K562 (cell line): ENCODE measurements around the gene EIF5. TPM values are rescaled to one million over a fixed set of nuclear protein-coding genes. Genes with fewer than 3 reads are reported as not detected.

Source experiments
- ATAC-seq: fragments of 200-7000 bp; cut with Tn5 transposase; 3 replicates; pipeline ENCODE4 v1.9.1; 2020; ENCODE audit warnings: moderate library complexity
- BruUV-seq: library from RNA; stranded (reverse); fragments of 400-500 nt; replicated peaks from 2 replicates; lab custom pipeline; 2021; lab: Mats Ljungman, UMichigan
- CTCF ChIA-PET: fragments of 300-600 bp; formaldehyde crosslinking; extraction: SDS; loops from one replicate; lab custom pipeline; 2021; ENCODE audit warnings: low intra/inter-chr PET ratio; lab: Yijun Ruan, JAX
- POLR2A ChIA-PET: fragments of 300-600, 350-650 bp; sonication (Branson Sonifier 250); formaldehyde crosslinking; extraction: SDS; loops from one replicate; lab custom pipeline; 2021; ENCODE audit warnings: antibody characterized with exemption, inconsistent platforms; lab: Yijun Ruan, JAX
- DNase-seq, 4 experiments: peaks; one replicate each; pipeline versions ENCODE4 v3.0.0 to v3.0.0-alpha.2; 2011 to 2018; ENCODE audit warnings: low spot score in 3 of 4, mixed read lengths in 3 of 4; ENCODE audit errors: extremely low read depth in 1 of 4
- FAIRE-seq: peaks from 2 replicates; lab custom pipeline; 2011; peaks lifted over from hg19 to GRCh38; lab: Jason Lieb, UNC
- H2AFZ ChIP-seq: 2 replicates; pipeline ENCODE4 v1.6.0; 2011; ENCODE audit warnings: low read depth, low read length, control low read depth, inconsistent platforms
- H3K27ac ChIP-seq: fragments of 200-600 bp; 3 replicates; pipeline ENCODE4 v1.8.0; 2011; ENCODE audit warnings: low read depth, mild to moderate bottlenecking, control low read depth, inconsistent platforms, low read length, moderate library complexity, mixed read lengths; ENCODE audit errors: extremely low read depth
- H3K27me3 ChIP-seq, 2 experiments: fragments of 300-600 bp in 1 of 2; 2 replicates in 1 of 2; 3 replicates in 1 of 2; pipeline versions ENCODE4 v1.6.0 to v1.8.0; 2011; ENCODE audit warnings: inconsistent platforms in 2 of 2, low read length in 2 of 2, mild to moderate bottlenecking in 1 of 2, mixed read lengths in 1 of 2, moderate library complexity in 1 of 2; ENCODE audit not compliant: control insufficient read depth in 2 of 2, insufficient read depth in 2 of 2
- H3K36me3 ChIP-seq: fragments of 300-600 bp; 3 replicates; pipeline ENCODE4 v1.8.0; 2011; ENCODE audit warnings: mild to moderate bottlenecking, low read length, inconsistent platforms; ENCODE audit not compliant: control insufficient read depth, insufficient read depth
- H3K4me1 ChIP-seq, 2 experiments: fragments of 200-600 bp in 1 of 2; replicated peaks in 1 of 2; 2 replicates in 1 of 2; 3 replicates in 1 of 2; pipeline versions ENCODE4 v1.5.1 to v1.8.0; 2011; ENCODE audit warnings: inconsistent platforms in 2 of 2, low read length in 2 of 2, mild to moderate bottlenecking in 1 of 2, mixed read lengths in 1 of 2, moderate library complexity in 1 of 2; ENCODE audit not compliant: control insufficient read depth in 2 of 2, insufficient read depth in 2 of 2
- H3K4me2 ChIP-seq: 2 replicates; pipeline ENCODE4 v1.6.1; 2011; ENCODE audit warnings: low read length, control low read depth, inconsistent platforms, mixed read lengths; ENCODE audit not compliant: insufficient read depth
- H3K4me3 ChIP-seq: fragments of 200-600 bp; sonication (generic), shearing (Covaris generic); 2 replicates; pipeline ENCODE4 v1.5.1; 2016; ENCODE audit warnings: control low read depth, inconsistent platforms
- H3K79me2 ChIP-seq: fragments of 200-600 bp; 3 replicates; pipeline ENCODE4 v1.8.0; 2011; ENCODE audit warnings: low read length, inconsistent platforms; ENCODE audit not compliant: control insufficient read depth, insufficient read depth
- H3K9ac ChIP-seq, 2 experiments: 2 replicates each; pipeline versions ENCODE4 v1.6.0 to v1.6.1; 2011; ENCODE audit warnings: low read depth in 2 of 2, low read length in 2 of 2, control low read depth in 1 of 2, inconsistent platforms in 1 of 2, mild to moderate bottlenecking in 1 of 2, mixed read lengths in 1 of 2; ENCODE audit not compliant: insufficient read depth in 1 of 2
- H3K9me1 ChIP-seq: one replicate; pipeline ENCODE4 v1.6.0; 2011; ENCODE audit warnings: inconsistent platforms, mild to moderate bottlenecking, low read length, moderate library complexity; ENCODE audit not compliant: control insufficient read depth, insufficient read depth
- H3K9me3 ChIP-seq: replicated peaks from 2 replicates; pipeline ENCODE4 v1.5.1; 2011; ENCODE audit warnings: low read depth, low read length, inconsistent platforms; ENCODE audit not compliant: control insufficient read depth, insufficient read depth
- H4K20me1 ChIP-seq: replicated peaks from 2 replicates; pipeline ENCODE4 v1.6.1; 2011; ENCODE audit warnings: low read length, inconsistent platforms, mixed read lengths; ENCODE audit not compliant: control insufficient read depth, insufficient read depth
- CBFA2T2 ChIP-seq: fragments of 450-650 bp; conservative IDR thresholded peaks from 2 replicates; pipeline ENCODE4 v1.6.1; 2017; ENCODE audit warnings: mild to moderate bottlenecking
- GABPB2 ChIP-seq: fragments of 250-450 bp; sonication (Bioruptor Pico); conservative IDR thresholded peaks from 2 replicates; pipeline ENCODE4 v1.5.1; 2021; ENCODE audit warnings: mild to moderate bottlenecking
- ILK ChIP-seq: fragments of 450-650 bp; IDR thresholded peaks from 2 replicates; pipeline ENCODE4 v1.6.1; 2016; ENCODE audit warnings: missing genetic modification characterization, low read depth, mild to moderate bottlenecking, missing compliant biosample characterization, moderate library complexity, borderline replicate concordance
- PATZ1 ChIP-seq: fragments of 250-450 bp; sonication (Bioruptor Pico); IDR thresholded peaks from 2 replicates; pipeline ENCODE4 v1.5.0; 2020; ENCODE audit warnings: mild to moderate bottlenecking, borderline replicate concordance
- VEZF1 ChIP-seq: fragments of 200-800 bp; sonication (Bioruptor generic); IDR thresholded peaks from 2 replicates; pipeline ENCODE4 v1.6.1; 2017; ENCODE audit warnings: missing genetic modification characterization, missing compliant biosample characterization
- ZNF518B ChIP-seq: fragments of 250-450 bp; sonication (Bioruptor Pico); IDR thresholded peaks from 2 replicates; pipeline ENCODE4 v1.5.0; 2021; ENCODE audit warnings: mild to moderate bottlenecking, moderate library complexity
- WGBS: fragments of 100-300 bp; shearing (Covaris generic); methylation state at CpG from one replicate; pipeline ENCODE4 v1.1.6; 2016; ENCODE audit warnings: low coverage, mixed read lengths; ENCODE audit not compliant: insufficient coverage; ENCODE audit errors: missing lambda C conversion rate; 5-methylcytosine and 5-hydroxymethylcytosine counted together
- in situ Hi-C: fragments of 300-500 bp; cut with MboI; formaldehyde crosslinking; loops from 4 replicates; pipeline ENCODE4 v1.15.0; 2018; ENCODE audit warnings: inconsistent platforms, mixed read lengths
- intact Hi-C: fragments of 100-400 bp; cut with micrococcal nuclease; formaldehyde crosslinking; loops from 2 replicates; pipeline ENCODE4 v1.14.2; 2022
- polyA plus RNA-seq, 8 experiments: library from polyadenylated mRNA; depleted of rRNA in 4 of 8; stranded (reverse) in 5 of 8; unstranded in 3 of 8; fragments of >200 nt; fragmentation: Nextera tagmentation in 2 of 8; fragmentation: Illumina TruSeq in 1 of 8; extraction: Ambion mirVana in 2 of 8; extraction: Trizol in 1 of 8; gene quantifications; 2 replicates each; pipeline versions ENCODE4 v1.2.1 to v1.2.3, GENCODE V29; 2011 to 2014; ENCODE audit warnings: inconsistent platforms in 1 of 8, missing spikeins in 1 of 8
- total RNA-seq, 7 experiments: library from RNA; depleted of rRNA in 6 of 7; stranded (reverse); fragments of >200 nt in 6 of 7; fragmentation: Illumina TruSeq in 2 of 7; extraction: Trizol in 2 of 7; gene quantifications; 2 replicates each; pipeline versions ENCODE4 v1.2.1 to v1.2.3, GENCODE V29; 2011 to 2021; ENCODE audit warnings: low replicate concordance in 1 of 7

Gene EIF5
- total and polyA plus RNA-seq, 9 of the 15 experiments (the other 6 are each of a cell fraction or from before 2014, with no cell fraction given), result 92.7 to 442 (median 190) TPM

- no peaks in the 10 kb centered on the region for H3K9me1 ChIP-seq
- ChIA-PET POLR2A (interaction anchor here (0.5 to 1.6 kb wide), 7 partner anchors 45 to 1618 kb away, joined by 3 to 7 read pairs (median 3); no protein-coding TSS in a partner anchor), CTCF (interaction anchor here (0.6 kb wide), 1 partner anchor 26 kb away, joined by 6 read pairs; no protein-coding TSS in a partner anchor)
- H4K20me1 ChIP-seq, result no peaks in the 10 kb centered on the region
- intact Hi-C loops, result no loop called here
- DNase-seq (no peak), ATAC-seq (no peak), FAIRE-seq (no peak)
- no peaks in the 10 kb centered on the region for H3K9me3 ChIP-seq
- 11% methylated on average over 3 of the region's 3 CpGs for WGBS
- no peaks in the 10 kb centered on the region for H3K36me3 ChIP-seq
- no TSS peak for BruUV-seq
- H3K27me3 ChIP-seq, result peaks cover 0 to 8% of the 10 kb centered on the region in 2 experiments; a peak in 2 of 5 replicates
- TF ChIP-seq VEZF1, result no peak
- TF ChIP-seq GABPB2 (CRISPR knock-in tag), result no peak
- no peak for TF ChIP-seq PATZ1 (CRISPR knock-in tag)
- no peak for TF ChIP-seq ILK (tag)
- TF ChIP-seq ZNF518B (CRISPR knock-in tag), result no peak
- no peak for TF ChIP-seq CBFA2T2
- peaks cover 0 to 8% of the 10 kb centered on the region in 2 experiments; a peak in 4 of 5 replicates for H3K4me1 ChIP-seq
- no peaks in the 10 kb centered on the region for H3K79me2 ChIP-seq
- no peak overlapping the region for H2AFZ ChIP-seq
- H3K9ac ChIP-seq, result no peak overlapping the region
- no peak overlapping the region for H3K4me3 ChIP-seq
- no peak overlapping the region for H3K4me2 ChIP-seq
- in situ Hi-C loops, result loop anchor here (10.0 kb wide), 1 partner anchor 186 kb away; no protein-coding TSS in a partner anchor
- no peak overlapping the region for H3K27ac ChIP-seq
Measured at GRCh38 chr14:103290961-103291360, 43.1 kb upstream of the EIF5 start.
